Left ventricle myocardium inferior (tissue), 1 donor: ENCODE measurements around the gene GSK3A. TPM values are rescaled to one million over a fixed set of nuclear protein-coding genes. Genes with fewer than 3 reads are reported as not detected.

ENCODE experiments used
- DNase-seq: peaks from one replicate; pipeline ENCODE4 v3.0.0-alpha.2; 2020
- H3K27ac ChIP-seq: fragments of 200-600 bp; replicated peaks from 2 replicates; pipeline ENCODE4 v1.8.0; 2021
- H3K27me3 ChIP-seq: fragments of 200-600 bp; 2 replicates; pipeline ENCODE4 v1.8.0; 2021; ENCODE audit warnings: low read depth
- H3K36me3 ChIP-seq: fragments of 200-600 bp; 2 replicates; pipeline ENCODE4 v1.8.0; 2021
- H3K4me1 ChIP-seq: fragments of 200-600 bp; 2 replicates; pipeline ENCODE4 v1.8.0; 2021
- H3K4me3 ChIP-seq: fragments of 200-600 bp; 2 replicates; pipeline ENCODE4 v1.8.0; 2021; ENCODE audit warnings: mild to moderate bottlenecking, moderate library complexity
- H3K9me3 ChIP-seq: fragments of 200-600 bp; replicated peaks from 2 replicates; pipeline ENCODE4 v1.8.0; 2021
- CTCF ChIP-seq: fragments of 200-600 bp; IDR thresholded peaks from 2 replicates; pipeline ENCODE4 v1.8.0; 2021; ENCODE audit warnings: antibody characterized with exemption, mild to moderate bottlenecking, borderline replicate concordance
- intact Hi-C: fragments of 100-400 bp; cut with micrococcal nuclease; formaldehyde crosslinking; loops from one replicate; pipeline ENCODE4 v1.11.0; 2022
- total RNA-seq: library from RNA; stranded (reverse); fragmentation: NEBNext Ultra II Directional; extraction: Animal tissue kit (Norgen Biotek cat#: 25700); gene quantifications from one replicate; pipeline ENCODE4 v1.2.1, GENCODE V29; 2021
- donor health status: DM: no; HTN: yes; CAD: no; lungs with severe emphysema.

GSK3A gene
- total RNA-seq, 1 donor from 2014 or later, result 37.6 TPM

- intact Hi-C loops, result no loop called here
- TF ChIP-seq CTCF, result no peak
- no peaks in the 10 kb centered on the region for H3K9me3 ChIP-seq
- H3K4me1 ChIP-seq, result peaks cover 15% of the 10 kb centered on the region
- H3K27me3 ChIP-seq, result no peaks in the 10 kb centered on the region
- no peak overlapping the region for H3K27ac ChIP-seq
- no peak for DNase-seq
- peaks cover 80% of the 10 kb centered on the region for H3K36me3 ChIP-seq
- no peak overlapping the region for H3K4me3 ChIP-seq
Measured at GRCh38 chr19:42207767-42208271, 34.6 kb downstream of the GSK3A start.

GRCh38 chr19:42206871-42207755 is 35.3 kb downstream of the GSK3A start:
- no peak for TF ChIP-seq CTCF
- no peak for DNase-seq
- H3K36me3 ChIP-seq, result peaks cover 81% of the 10 kb centered on the region

GRCh38 chr19:42204664-42205063 is 37.7 kb downstream of the GSK3A start:
- TF ChIP-seq CTCF, result no peak
- no peak overlapping the region for H3K27ac ChIP-seq
- no peaks in the 10 kb centered on the region for H3K9me3 ChIP-seq
- H3K36me3 ChIP-seq, result peaks cover 77% of the 10 kb centered on the region
- DNase-seq, result no peak
- no peak overlapping the region for H3K4me3 ChIP-seq
- no peaks in the 10 kb centered on the region for H3K27me3 ChIP-seq
- intact Hi-C loops, result no loop called here
- H3K4me1 ChIP-seq, result peaks cover 29% of the 10 kb centered on the region

More at GRCh38 chr19:42206871-42207755, 35.3 kb downstream of the GSK3A start:
- intact Hi-C loops, result no loop called here
- Histone ChIP-seq H3K27ac (no peak overlapping the region), H3K4me1 (peaks cover 15% of the 10 kb centered on the region), H3K9me3 (no peaks in the 10 kb centered on the region), H3K4me3 (no peak overlapping the region), H3K27me3 (no peaks in the 10 kb centered on the region)

GRCh38 chr19:42203700-42204099 is 38.7 kb downstream of the GSK3A start:
- intact Hi-C loops, result no loop called here
- Histone ChIP-seq H3K9me3 (no peaks in the 10 kb centered on the region), H3K4me3 (no peak overlapping the region), H3K27me3 (no peaks in the 10 kb centered on the region), H3K4me1 (peaks cover 34% of the 10 kb centered on the region), H3K27ac (no peak overlapping the region), H3K36me3 (peaks cover 77% of the 10 kb centered on the region)
- no peak for DNase-seq
- no peak for TF ChIP-seq CTCF

- DNase-seq, result no peak
- H3K27ac ChIP-seq, result peak overlapping the region; percentile 55
- intact Hi-C loops, result no loop called here
- no peaks in the 10 kb centered on the region for H3K9me3 ChIP-seq
- no peak overlapping the region for H3K4me3 ChIP-seq
- no peaks in the 10 kb centered on the region for H3K27me3 ChIP-seq
- peaks cover 27% of the 10 kb centered on the region for H3K4me1 ChIP-seq
- no peak for TF ChIP-seq CTCF
- peaks cover 75% of the 10 kb centered on the region for H3K36me3 ChIP-seq
Measured at GRCh38 chr19:42202290-42202880, 40.0 kb downstream of the GSK3A start.
